Endothelial cell of umbilical vein (primary cell): Measurements from ENCODE around the gene UBE2QL1. TPM values are rescaled to one million over a fixed set of nuclear protein-coding genes. Genes with fewer than 3 reads are reported as not detected.

Source experiments
- BruUV-seq: library from RNA; stranded (reverse); fragments of 400-500 nt; replicated peaks from 2 replicates; lab custom pipeline; 2021; lab: Mats Ljungman, UMichigan
- CTCF ChIA-PET: fragments of 300-600, 350-600 bp; sonication (Branson Sonifier 250); formaldehyde crosslinking; loops from one replicate; lab custom pipeline; 2021; ENCODE audit warnings: antibody characterized with exemption, inconsistent platforms; lab: Charles Lee
- POLR2A ChIA-PET: fragments of 300-600, 350-600 bp; sonication (Branson Sonifier 250); formaldehyde crosslinking; loops from one replicate; lab custom pipeline; 2021; ENCODE audit warnings: antibody characterized with exemption, inconsistent platforms; lab: Charles Lee
- DNase-seq: peaks from one replicate; pipeline ENCODE4 v3.0.0-alpha.2; 2011; ENCODE audit warnings: low read depth, low spot score
- FAIRE-seq: peaks from 2 replicates; lab custom pipeline; 2011; peaks lifted over from hg19 to GRCh38; lab: Jason Lieb, UNC
- H2AFZ ChIP-seq: 2 replicates; pipeline ENCODE4 v1.6.0; 2012; ENCODE audit warnings: low read depth, low read length, control low read depth, inconsistent platforms
- H3K27ac ChIP-seq: 2 replicates; pipeline ENCODE4 v1.5.1; 2011; ENCODE audit warnings: low read depth, mild to moderate bottlenecking, control low read depth, low read length, moderate library complexity; ENCODE audit not compliant: insufficient read depth
- H3K27me3 ChIP-seq, 2 experiments: 2 replicates each; pipeline versions ENCODE4 v1.6.0 to v1.6.1; 2011; ENCODE audit warnings: low read length in 2 of 2, mixed read lengths in 1 of 2; ENCODE audit not compliant: control insufficient read depth in 2 of 2, insufficient read depth in 2 of 2
- H3K36me3 ChIP-seq, 2 experiments: 2 replicates in 1 of 2; 3 replicates in 1 of 2; pipeline ENCODE4 v1.5.1; 2011; ENCODE audit warnings: low read length in 2 of 2, mild to moderate bottlenecking in 1 of 2, moderate library complexity in 1 of 2; ENCODE audit not compliant: control insufficient read depth in 2 of 2, insufficient read depth in 2 of 2; ENCODE audit errors: extremely low read depth in 1 of 2
- H3K4me1 ChIP-seq: 3 replicates; pipeline ENCODE4 v1.5.1; 2011; ENCODE audit warnings: mild to moderate bottlenecking, low read length; ENCODE audit not compliant: control insufficient read depth, insufficient read depth; ENCODE audit errors: extremely low read depth
- H3K4me2 ChIP-seq: 2 replicates; pipeline ENCODE4 v1.6.1; 2011; ENCODE audit warnings: low read length, control low read depth, mixed read lengths; ENCODE audit not compliant: insufficient read depth
- H3K4me3 ChIP-seq, 3 experiments: fragments of 200-600 bp in 1 of 3; sonication (generic), shearing (Covaris generic) in 1 of 3; replicated peaks in 1 of 3; 2 replicates each; pipeline ENCODE4 v1.5.1; 2011 to 2016; ENCODE audit warnings: control low read depth in 3 of 3, low read length in 3 of 3, mild to moderate bottlenecking in 2 of 3, inconsistent platforms in 1 of 3, low read depth in 1 of 3, moderate library complexity in 1 of 3; ENCODE audit not compliant: insufficient read depth in 1 of 3
- H3K79me2 ChIP-seq: 2 replicates; pipeline ENCODE4 v1.6.0; 2012; ENCODE audit warnings: low read length, inconsistent platforms; ENCODE audit not compliant: control insufficient read depth, insufficient read depth
- H3K9ac ChIP-seq: replicated peaks from 2 replicates; pipeline ENCODE3; 2011; ENCODE audit warnings: low read length, control low read depth; ENCODE audit not compliant: insufficient read depth; ENCODE audit errors: extremely low read depth
- H3K9me1 ChIP-seq: replicated peaks from 3 replicates; pipeline ENCODE4 v1.6.0; 2011; ENCODE audit warnings: mild to moderate bottlenecking, low read length; ENCODE audit not compliant: control insufficient read depth, insufficient read depth; ENCODE audit errors: extremely low read depth
- H3K9me3 ChIP-seq: replicated peaks from 2 replicates; pipeline ENCODE4 v1.5.1; 2012; ENCODE audit warnings: low read length, inconsistent platforms; ENCODE audit not compliant: control insufficient read depth, insufficient read depth
- H4K20me1 ChIP-seq: replicated peaks from 2 replicates; pipeline ENCODE3; 2011; ENCODE audit warnings: mild to moderate bottlenecking, low read length; ENCODE audit not compliant: control insufficient read depth, insufficient read depth; ENCODE audit errors: extremely low read depth
- CTCF ChIP-seq, 2 donors: IDR thresholded peaks; 1 replicate in 1 of 2; 2 replicates in 1 of 2; pipeline ENCODE4 v1.5.1; 2011; ENCODE audit warnings: low read length in 2 of 2, mild to moderate bottlenecking in 2 of 2, moderate library complexity in 2 of 2, control low read depth in 1 of 2, inconsistent platforms in 1 of 2, low read depth in 1 of 2; ENCODE audit not compliant: insufficient read depth in 1 of 2; ENCODE audit errors: extremely low read depth in 1 of 2
- EZH2 ChIP-seq: IDR thresholded peaks from 2 replicates; pipeline ENCODE4 v1.6.1; 2012; ENCODE audit warnings: borderline replicate concordance, low read depth, mild to moderate bottlenecking, moderate library complexity, low read length, inconsistent platforms; ENCODE audit not compliant: severe bottlenecking
- FOS ChIP-seq: IDR thresholded peaks from 2 replicates; pipeline ENCODE4 v1.6.1; 2011; ENCODE audit warnings: mild to moderate bottlenecking, low read length, moderate library complexity, borderline replicate concordance; ENCODE audit not compliant: insufficient read depth
- GATA2 ChIP-seq: IDR thresholded peaks from 2 replicates; pipeline ENCODE4 v1.7.0; 2011; ENCODE audit warnings: low read depth, mild to moderate bottlenecking, moderate library complexity, mixed read lengths, low read length; ENCODE audit not compliant: insufficient read length, insufficient read depth
- JUN ChIP-seq: IDR thresholded peaks from 2 replicates; pipeline ENCODE4 v1.6.1; 2011; ENCODE audit warnings: borderline replicate concordance, low read depth; ENCODE audit not compliant: insufficient read length, insufficient read depth
- MAX ChIP-seq: IDR thresholded peaks from 2 replicates; pipeline ENCODE4 v1.6.1; 2011; ENCODE audit not compliant: insufficient read depth, insufficient read length
- MYC ChIP-seq: IDR thresholded peaks from one replicate; pipeline ENCODE4 v1.6.1; 2011; ENCODE audit warnings: mild to moderate bottlenecking, low read depth, low read length
- POLR2A ChIP-seq: IDR thresholded peaks from 2 replicates; pipeline ENCODE4 v1.6.1; 2012; ENCODE audit warnings: low read depth, mild to moderate bottlenecking, control low read depth, low read length
- POLR2AphosphoS5 ChIP-seq: IDR thresholded peaks from 2 replicates; pipeline ENCODE4 v1.6.1; 2012; ENCODE audit warnings: low read depth, mild to moderate bottlenecking, control low read depth, low read length, moderate library complexity; ENCODE audit not compliant: insufficient read depth
- dilution Hi-C: fragments of 300-500 bp; cut with MboI; formaldehyde crosslinking; loops from one replicate; pipeline ENCODE4 v1.15.0; 2019; ENCODE audit warnings: low sequenced_read_pairs; ENCODE audit not compliant: extremely low pct_ligation_motif_present
- intact Hi-C: fragments of 100-400 bp; cut with micrococcal nuclease; formaldehyde crosslinking; loops from one replicate; pipeline ENCODE4 v1.10.0; 2022
- polyA plus RNA-seq, 4 experiments: library from polyadenylated mRNA; depleted of rRNA in 3 of 4; stranded (reverse) in 3 of 4; unstranded in 1 of 4; fragments of >200 nt; gene quantifications; 2 replicates each; pipeline versions ENCODE4 v1.2.1 to v1.2.3, GENCODE V29; 2011 to 2012; ENCODE audit warnings: missing spikeins in 1 of 4
- total RNA-seq: library from RNA; stranded (reverse); gene quantifications from 2 replicates; pipeline ENCODE4 v1.2.3, GENCODE V29; 2021

The UBE2QL1 gene
- total and polyA plus RNA-seq, 2 donors (not counting 3 experiments of a cell fraction or from before 2014, with no cell fraction given), result 0.04 to 0.15 TPM

GRCh38 chr5:6482735-6483134 lies 34.1 kb downstream of the UBE2QL1 start:
- TF ChIP-seq CTCF (IDR thresholded peaks at IDR 0.05; ENCODE audit: extremely low read depth in 1 of 2, insufficient read depth in 1 of 2, low read depth in 1 of 2, low read length in 2 of 2) (no peak), GATA2 (no peak), JUN (no peak), MAX (no peak), MYC (no peak), POLR2AphosphoS5 (no peak), POLR2A (no peak), FOS (no peak), EZH2 (no peak)
- intact Hi-C loops (no loop called here), dilution Hi-C loops (no loop called here)
- Histone ChIP-seq H3K9me1 (no peaks in the 10 kb centered on the region), H2AFZ (no peak overlapping the region), H4K20me1 (no peaks in the 10 kb centered on the region), H3K27ac (no peak overlapping the region), H3K36me3 (no peaks in the 10 kb centered on the region), H3K4me3 (no peak overlapping the region), H3K4me2 (no peak overlapping the region), H3K4me1 (no peaks in the 10 kb centered on the region), H3K27me3 (no peaks in the 10 kb centered on the region), H3K79me2 (no peaks in the 10 kb centered on the region), H3K9ac (no peak overlapping the region), H3K9me3 (no peaks in the 10 kb centered on the region)
- DNase-seq (no peak), FAIRE-seq (no peak)
- ChIA-PET CTCF (no interaction called here), POLR2A (no interaction called here)
- BruUV-seq, result no TSS peak
